ENCODE results near the gene TMEM132D. TPM values are rescaled to one million over a fixed set of nuclear protein-coding genes. Genes with fewer than 3 reads are reported as not detected.
A peak's percentile ranks its signal among the peaks of the same experiment; 100 is the strongest.

TMEM132D gene
- total and polyA plus RNA-seq, 2 of the 8 experiments (the other 6 are each of a cell fraction or from before 2014, with no cell fraction given), result 3.5 to 10.1 TPM

- H2BK5ac ChIP-seq (ENCODE audit: low read depth, low read length), result no peak overlapping the region
- no peak overlapping the region for H2BK12ac ChIP-seq (ENCODE audit: low read depth, low read length)
- WGBS, 2 experiments (ENCODE audit: extremely low coverage in 1 of 2, insufficient coverage in 1 of 2, insufficient read length in 1 of 2, insufficient replicate concordance in 2 of 2, low coverage in 1 of 2, low lambda C conversion rate in 2 of 2, missing lambda C conversion rate in 1 of 2), result 83% methylated on average over 5 of the region's 5 CpGs; no CpG with 5 or more reads in 1 of the 2 experiments
- no peak overlapping the region for H2AFZ ChIP-seq (ENCODE audit: low read length)
- H3K9ac ChIP-seq (replicated peaks in 1 of 4; ENCODE audit: extremely low read depth in 1 of 4, low read depth in 3 of 4, low read length in 3 of 4), result no peak overlapping the region
- peaks cover 0 to 57% of the 10 kb centered on the region in 2 experiments; a peak in 2 of 4 replicates for H3K79me2 ChIP-seq (ENCODE audit: control insufficient read depth in 1 of 2, insufficient read depth in 2 of 2, low read length in 2 of 2)
- H2AK5ac ChIP-seq (ENCODE audit: low read depth, low read length), result no peak overlapping the region
- H3K18ac ChIP-seq (ENCODE audit: extremely low read depth, low read length), result peak overlapping the region; percentile 11; the same call in 1 of the 2 replicates
- H3K4me3 ChIP-seq (ENCODE audit: extremely low read depth in 1 of 4, insufficient read depth in 2 of 4, low read depth in 3 of 4, low read length in 4 of 4), result no peak overlapping the region
- FAIRE-seq (no peak), DNase-seq (ENCODE audit: low read depth in 1 of 2, low spot score in 2 of 2) (peak in 1 of 2 experiments; percentile 39)
- H4K91ac ChIP-seq (replicated peaks; ENCODE audit: insufficient read length, low read length), result no peak overlapping the region
- H3K79me1 ChIP-seq (ENCODE audit: low read depth, low read length), result no peaks in the 10 kb centered on the region; the same call in 1 of the 2 replicates
- peaks cover 0 to 3% (median 1%) of the 10 kb centered on the region in 4 experiments; a peak in 2 of 7 replicates for H3K4me1 ChIP-seq (replicated peaks in 1 of 4; ENCODE audit: control insufficient read depth in 3 of 4, insufficient read depth in 4 of 4, low read length in 3 of 4)
- no peaks in the 10 kb centered on the region for H3K27me3 ChIP-seq (replicated peaks in 1 of 4; ENCODE audit: control insufficient read depth in 3 of 4, extremely low read depth in 1 of 4, insufficient read depth in 3 of 4, low read length in 3 of 4)
- no peak overlapping the region for H3K23ac ChIP-seq (ENCODE audit: insufficient read length)
- no peaks in the 10 kb centered on the region for H3K9me3 ChIP-seq (ENCODE audit: insufficient read depth in 2 of 2, low read depth in 1 of 2, low read length in 1 of 2)
- no peak overlapping the region for H3K27ac ChIP-seq (ENCODE audit: low read depth, low read length)
- H2BK120ac ChIP-seq (replicated peaks; ENCODE audit: low read depth, low read length), result no peak overlapping the region
- H3K56ac ChIP-seq (replicated peaks; ENCODE audit: insufficient read length, low read depth, low read length), result no peak overlapping the region
- no peaks in the 10 kb centered on the region for H3K36me3 ChIP-seq (ENCODE audit: control insufficient read depth in 2 of 4, insufficient read depth in 4 of 4, low read length in 3 of 4)
- CTCF ChIA-PET (ENCODE audit: partially characterized antibody), result interaction anchor here (1.2 to 1.3 kb wide), 2 partner anchors 8 to 44 kb away, joined by 3 read pairs; no protein-coding TSS in a partner anchor
- H2BK20ac ChIP-seq (ENCODE audit: low read length), result no peak overlapping the region
- H3K23me2 ChIP-seq (ENCODE audit: low read depth, low read length), result no peaks in the 10 kb centered on the region
- peaks cover 0 to 2% of the 10 kb centered on the region in 2 experiments for H4K20me1 ChIP-seq (replicated peaks in 1 of 2; ENCODE audit: control insufficient read depth in 1 of 2, insufficient read depth in 2 of 2, low read length in 2 of 2)
- no peak overlapping the region for H4K8ac ChIP-seq (ENCODE audit: extremely low read depth, insufficient read depth, low read length)
- no peak overlapping the region for H3K4ac ChIP-seq (replicated peaks; ENCODE audit: insufficient read length, low read depth, low read length)
- no peak overlapping the region for H3K4me2 ChIP-seq (ENCODE audit: insufficient read depth in 1 of 2, low read depth in 2 of 2, low read length in 2 of 2)
- no peak overlapping the region for H2BK15ac ChIP-seq (ENCODE audit: low read length)
- H3K14ac ChIP-seq (ENCODE audit: insufficient read length), result no peak overlapping the region
- no peak for TF ChIP-seq BCL11A (IDR thresholded peaks at IDR 0.05; ENCODE audit: low read depth in 2 of 2, low read length in 2 of 2)
- no peak for TF ChIP-seq SIX5 (IDR thresholded peaks at IDR 0.05; ENCODE audit: low read depth, low read length)
- no peak for TF ChIP-seq USF2 (IDR thresholded peaks at IDR 0.05; ENCODE audit: low read length)
- no peak for TF ChIP-seq POU5F1 (IDR thresholded peaks at IDR 0.05; ENCODE audit: low read depth, low read length)
- POLR2A ChIA-PET (ENCODE audit: partially characterized antibody), result no interaction called here
- H4K5ac ChIP-seq (ENCODE audit: insufficient read length, low read depth, low read length), result no peak overlapping the region
Observed at GRCh38 chr12:129886541-129886940, 17.3 kb downstream of the TMEM132D start.

Measured in H1 (cell line).